Lung microvascular endothelial cell (primary cell): ENCODE results near the gene ATP6V0A4. TPM values are rescaled to one million over a fixed set of nuclear protein-coding genes. Genes with fewer than 3 reads are reported as not detected.
"Not testable (repeated sequence)": the region's sequence is repeated elsewhere in the genome, so short reads cannot be mapped to it uniquely, and the experiment has no call there.

ENCODE experiments used
- DNase-seq, 2 donors: peaks; one replicate each; pipeline versions ENCODE4 v3.0.0 to v3.0.0-alpha.2; 2010; ENCODE audit warnings: low read depth in 2 of 2
- total RNA-seq: library from RNA; depleted of rRNA; stranded (reverse); fragments of >200 nt; gene quantifications from 2 replicates; pipeline ENCODE4 v1.2.1, GENCODE V29; 2014

The ATP6V0A4 gene
- total RNA-seq, 1 donor from 2014 or later = under 0.01 TPM

GRCh38 chr7:138804618-138805017 lies 6.6 kb upstream of the ATP6V0A4 start:
- DNase-seq = no peak

DNA sequence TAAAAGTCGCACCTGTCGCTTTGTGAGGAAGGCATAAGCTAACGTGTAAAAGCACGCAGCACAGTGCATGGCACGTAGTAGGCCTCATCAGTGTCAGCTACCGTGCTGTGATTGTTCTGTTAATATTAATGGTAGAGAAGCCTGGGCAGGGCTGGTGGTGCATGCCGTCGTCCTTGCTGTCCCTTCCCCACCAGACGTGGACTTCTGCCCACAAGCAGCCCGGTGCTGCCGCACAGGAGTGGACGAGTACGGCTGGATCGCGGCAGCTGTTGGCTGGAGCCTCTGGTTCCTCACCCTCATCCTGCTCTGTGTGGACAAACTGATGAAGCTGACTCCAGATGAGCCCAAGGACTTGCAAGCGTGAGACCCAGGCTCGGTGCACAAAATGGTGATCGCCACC lies 4.7 kb upstream of the ATP6V0A4 start:
- DNase-seq = no peak

DNA sequence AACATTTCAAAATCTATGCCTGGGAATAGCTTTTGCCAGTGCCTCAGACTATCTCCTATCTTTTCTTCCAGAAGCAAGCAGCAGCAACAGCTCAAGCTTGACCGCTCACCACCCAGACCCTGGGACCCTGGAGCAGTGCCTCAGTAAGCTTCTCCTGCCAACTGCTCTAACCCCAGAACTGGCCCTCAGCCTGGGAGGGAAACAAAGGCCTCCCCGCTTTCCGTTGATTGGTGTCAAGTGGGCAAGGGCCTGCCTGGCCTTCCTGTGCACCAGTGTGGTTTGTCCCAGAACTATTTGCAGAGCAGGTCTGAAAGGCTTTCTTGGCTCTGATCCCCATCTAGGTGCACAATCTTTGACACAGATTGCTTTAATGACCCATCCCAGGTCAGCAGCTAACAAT lies 3.3 kb upstream of the ATP6V0A4 start:
- DNase-seq = no peak

DNA sequence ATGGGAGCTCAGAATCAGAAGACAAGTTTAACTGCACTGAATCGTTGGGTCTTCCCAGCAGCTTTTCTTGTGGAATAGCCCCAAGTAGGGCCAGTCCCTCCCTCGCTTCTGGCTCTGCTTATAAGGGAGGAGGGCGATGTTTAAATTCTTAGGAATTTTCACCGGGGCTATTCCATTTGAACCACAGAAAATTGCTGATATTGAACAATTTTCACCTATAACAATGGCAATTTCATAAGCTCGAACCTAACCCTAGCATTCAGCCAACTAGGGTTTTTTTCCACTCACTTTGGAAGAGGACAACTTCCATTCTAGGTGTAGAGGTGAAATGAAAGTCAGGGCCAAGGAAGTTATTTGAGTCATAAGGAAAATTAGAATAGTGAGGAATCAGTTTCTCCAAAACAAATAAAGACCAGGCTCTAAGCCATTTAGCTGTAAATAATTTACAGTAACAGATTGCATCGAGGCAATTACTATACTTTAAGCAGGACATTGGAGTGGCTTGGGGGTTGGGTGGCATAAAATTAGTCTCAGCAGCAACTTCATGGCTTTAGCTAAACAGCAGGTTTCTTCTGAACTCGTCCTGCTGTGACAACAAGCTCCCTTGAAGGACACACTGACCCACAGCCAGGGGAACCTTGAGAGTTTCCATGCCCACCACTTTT lies 1.5 kb upstream of the ATP6V0A4 start:
- DNase-seq = no peak

GRCh38 chr7:138798836-138799235 lies 840 bp upstream of the ATP6V0A4 start:
- no peak for DNase-seq

GRCh38 chr7:138797046-138797445 lies 950 bp downstream of the ATP6V0A4 start:
- DNase-seq = not testable (repeated sequence)

GRCh38 chr7:138796038-138796615 lies 1.9 kb downstream of the ATP6V0A4 start:
- no peak for DNase-seq

GRCh38 chr7:138785587-138786437 lies 12.2 kb downstream of the ATP6V0A4 start:
- peak in 1 of 2 donors; percentile 25 for DNase-seq

DNA sequence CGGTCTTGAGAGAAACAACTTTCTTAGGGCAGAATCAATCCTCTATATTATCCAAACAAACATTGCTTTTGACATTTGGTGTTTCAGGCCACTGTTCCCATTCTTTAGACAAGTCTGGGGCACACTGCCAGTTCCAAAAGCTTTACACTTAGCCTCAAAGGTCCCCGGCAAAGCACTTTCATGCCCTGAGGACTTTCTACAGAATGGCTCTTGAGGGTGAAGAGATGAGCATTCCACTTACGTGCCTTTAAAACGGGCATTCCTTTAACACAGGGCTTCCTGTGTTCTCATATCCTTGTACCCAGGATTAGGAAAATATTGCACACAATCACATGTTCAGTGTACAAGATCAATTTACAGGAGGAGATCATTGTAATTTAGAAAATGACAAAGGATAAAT lies 13.3 kb downstream of the ATP6V0A4 start:
- peak in 1 of 2 donors; percentile 22 for DNase-seq

DNA sequence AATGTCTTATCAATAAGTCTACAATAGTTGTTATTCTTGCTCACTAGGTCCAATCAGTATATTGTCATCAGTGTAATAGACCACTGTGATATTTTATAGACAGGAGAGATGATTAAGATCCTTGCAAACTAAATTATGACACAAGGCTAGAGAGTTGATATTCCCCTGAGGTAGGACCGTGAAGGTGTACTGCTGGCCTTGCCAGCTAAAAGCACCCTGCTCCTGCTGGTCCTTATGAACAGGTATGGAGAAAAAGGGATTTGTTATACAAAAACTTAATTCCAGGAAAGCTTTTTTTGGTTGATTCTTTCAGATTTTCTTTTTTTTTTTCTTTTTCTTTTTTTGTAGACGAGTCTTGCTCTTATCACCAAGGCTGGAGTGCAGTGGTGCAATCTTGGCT lies 17.0 kb downstream of the ATP6V0A4 start:
- no peak for DNase-seq

DNA sequence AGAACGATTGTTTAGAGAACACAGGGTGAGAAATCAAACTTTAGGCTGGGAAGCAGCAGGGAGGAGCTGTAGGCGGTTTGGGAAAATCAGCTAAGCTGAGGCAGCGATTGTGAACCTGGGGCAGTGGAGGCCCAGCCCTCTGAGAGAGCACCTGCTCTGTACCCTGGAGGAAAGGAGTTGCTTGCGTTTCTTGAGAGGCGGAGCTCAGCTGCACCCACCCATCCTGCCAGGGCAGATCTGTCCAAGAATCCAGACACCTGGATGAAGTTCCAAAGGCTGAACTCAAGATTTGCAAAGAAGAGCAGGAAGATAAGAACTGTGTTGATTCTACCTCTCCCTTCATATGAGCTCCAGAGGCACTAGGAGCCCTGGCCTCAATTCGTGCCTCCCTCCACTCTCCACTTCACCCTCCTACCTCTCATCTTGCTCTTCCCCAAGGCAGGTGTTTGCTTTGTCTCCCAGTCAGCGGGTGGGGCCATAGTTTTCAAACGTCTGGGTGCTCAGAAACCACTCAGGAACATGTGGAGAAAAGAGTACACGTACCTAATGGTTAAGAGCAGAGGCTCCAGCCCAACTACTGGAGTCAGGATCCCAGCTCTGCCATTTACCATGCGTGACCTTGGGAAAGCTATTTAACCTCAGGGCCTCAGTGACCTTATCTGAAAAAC lies 21.7 kb downstream of the ATP6V0A4 start:
- DNase-seq = no peak

GRCh38 chr7:138773817-138774216 lies 24.2 kb downstream of the ATP6V0A4 start:
- no peak for DNase-seq

GRCh38 chr7:138773176-138773575 lies 24.8 kb downstream of the ATP6V0A4 start:
- DNase-seq = no peak

DNA sequence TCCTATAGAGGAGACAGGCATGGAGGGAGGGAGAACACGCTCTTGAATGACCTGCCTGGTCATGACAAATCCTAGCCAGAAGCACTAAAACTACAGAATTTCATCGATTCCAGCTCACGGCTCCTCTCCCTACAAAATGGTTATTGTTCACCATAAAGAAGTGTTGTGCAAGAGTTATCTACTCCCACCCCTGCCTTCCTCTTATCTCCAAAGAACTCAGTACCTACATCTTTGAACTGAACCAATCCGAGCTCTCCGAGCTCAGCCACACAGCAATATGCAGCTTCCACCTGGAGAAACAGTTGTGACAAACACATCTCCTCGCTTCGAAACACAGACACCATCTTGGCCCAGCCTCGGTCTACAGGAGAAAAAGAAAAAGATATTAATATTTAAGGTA lies 27.1 kb downstream of the ATP6V0A4 start:
- no peak for DNase-seq

GRCh38 chr7:138768241-138768640 lies 29.8 kb downstream of the ATP6V0A4 start:
- DNase-seq = no peak

DNA sequence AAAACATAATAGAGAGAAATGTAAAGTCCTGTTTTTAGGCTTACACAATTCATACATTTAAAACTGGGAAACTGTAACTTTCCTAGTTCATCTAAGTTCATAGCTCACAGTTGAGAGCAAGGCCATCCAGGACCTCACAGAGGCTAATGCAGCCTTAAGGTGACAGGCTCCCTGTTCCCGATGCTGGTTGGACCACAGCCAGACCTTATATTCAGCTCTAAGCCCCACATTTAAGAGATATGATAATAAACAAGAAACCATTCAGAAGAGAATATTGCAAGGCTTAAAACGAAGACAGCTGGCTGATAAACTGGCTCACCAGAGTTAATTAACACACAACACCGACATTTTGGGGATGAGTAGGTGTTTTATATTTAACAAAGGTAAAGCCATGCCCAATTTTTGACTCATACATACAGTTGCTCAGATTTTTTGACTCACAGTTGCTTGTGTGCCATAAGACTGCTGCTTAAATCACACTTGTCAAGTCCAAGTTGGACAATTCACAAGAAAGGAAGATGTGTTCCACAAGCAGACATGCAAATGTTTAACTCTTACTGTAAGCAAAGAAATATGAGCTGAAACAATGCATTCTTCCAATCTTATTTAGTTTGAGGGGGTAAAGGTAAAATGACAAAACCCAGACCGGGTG lies 41.3 kb downstream of the ATP6V0A4 start:
- DNase-seq = no peak

DNA sequence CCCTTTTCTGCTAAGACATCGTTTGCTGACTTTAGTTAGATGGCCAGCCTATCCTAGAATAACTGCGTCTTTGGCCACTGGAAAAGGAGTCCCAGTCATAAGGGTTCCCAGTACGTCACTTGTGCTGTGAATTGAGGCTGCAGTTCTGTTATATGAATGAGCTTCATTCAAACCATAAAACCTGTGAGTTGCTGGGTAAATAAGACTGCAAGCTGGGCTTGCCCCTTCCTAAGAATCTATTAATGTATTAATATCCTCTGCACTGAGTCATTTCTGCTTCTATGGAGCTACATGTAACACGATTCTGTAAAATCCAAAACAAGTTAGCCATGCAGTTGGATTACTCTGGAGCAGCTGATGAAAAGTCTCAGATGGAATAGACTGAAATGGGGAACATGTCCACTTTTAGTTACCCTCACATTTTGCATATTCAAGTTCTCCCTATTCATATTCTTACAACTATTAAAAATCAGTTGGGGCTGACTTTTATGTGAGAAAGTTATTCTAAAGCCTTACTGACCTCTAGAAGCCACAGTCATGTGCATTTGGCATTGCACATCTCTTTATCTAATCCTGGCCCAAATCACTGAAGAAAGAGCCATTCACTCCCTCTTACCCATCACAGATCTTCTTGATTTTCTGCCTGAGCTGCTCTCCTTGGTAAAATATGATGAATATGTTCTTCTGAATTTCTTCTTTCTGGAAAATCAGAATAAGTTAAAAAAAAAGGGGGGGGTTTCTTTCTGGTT lies 42.0 kb downstream of the ATP6V0A4 start:
- no peak for DNase-seq

GRCh38 chr7:138755331-138755747 lies 42.7 kb downstream of the ATP6V0A4 start:
- no peak for DNase-seq

- no peak for DNase-seq
These were observed 44.4 kb downstream of the ATP6V0A4 start for GRCh38 chr7:138753610-138754009.

DNA sequence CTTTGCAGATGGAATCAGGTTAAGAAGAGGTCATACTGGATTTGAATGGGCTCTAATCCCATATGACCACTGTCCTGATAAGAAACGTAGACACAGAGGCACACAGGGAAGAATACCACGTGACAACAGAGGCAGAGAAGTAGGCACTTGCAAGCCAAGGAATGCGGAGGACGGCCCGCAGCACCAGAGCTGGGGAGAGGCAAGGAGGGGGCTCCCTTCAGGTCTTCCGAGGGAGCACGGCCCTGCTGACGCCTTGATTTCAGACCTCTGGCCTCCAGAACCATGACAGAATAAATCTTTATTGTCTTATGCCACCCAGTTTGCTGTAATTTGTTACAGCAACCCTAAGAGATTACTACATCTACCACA lies 44.9 kb downstream of the ATP6V0A4 start:
- DNase-seq = no peak
